Keratinocyte (primary cell): ENCODE measurements around the gene LRRTM3.

ENCODE experiments used
- CTCF ChIP-seq, 3 experiments: IDR thresholded peaks in 1 of 3; conservative IDR thresholded peaks in 1 of 3; optimal IDR thresholded peaks in 1 of 3; 2 replicates in 2 of 3; 3 replicates in 1 of 3; pipeline versions ENCODE3 to v1.5.1; 2011; ENCODE audit warnings: low read length in 3 of 3, mild to moderate bottlenecking in 3 of 3, moderate library complexity in 2 of 3, control low read depth in 1 of 3, inconsistent platforms in 1 of 3; ENCODE audit not compliant: insufficient read depth in 2 of 3; ENCODE audit errors: extremely low read depth in 1 of 3
- EZH2 ChIP-seq: IDR thresholded peaks from one replicate; pipeline ENCODE4 v1.6.1; 2012; ENCODE audit warnings: inconsistent platforms, mild to moderate bottlenecking, low read length, moderate library complexity

- no peak for TF ChIP-seq EZH2
- TF ChIP-seq CTCF (optimal IDR thresholded peaks at IDR 0.05 in 1 of 3, IDR thresholded peaks at IDR 0.05 in 1 of 3, conservative IDR thresholded peaks at IDR 0.05 in 1 of 3; ENCODE audit: extremely low read depth in 1 of 3, insufficient read depth in 2 of 3, low read length in 3 of 3) = no peak
Measured at GRCh38 chr10:67075491-67075971, 149.7 kb downstream of the LRRTM3 start.
